H54 (cell line): ENCODE measurements around the gene SRCAP.
"Not testable (repeated sequence)": the region's sequence is repeated elsewhere in the genome, so short reads cannot be mapped to it uniquely, and the experiment has no call there.

Source experiments
- DNase-seq: peaks from one replicate; pipeline ENCODE4 v3.0.0; 2011; ENCODE audit warnings: low spot score, mixed read lengths; ENCODE audit not compliant: insufficient read length
- FAIRE-seq: peaks from 3 replicates; lab custom pipeline; 2011; peaks lifted over from hg19 to GRCh38; lab: Jason Lieb, UNC
- POLR2A ChIP-seq: IDR thresholded peaks from 2 replicates; pipeline ENCODE4 v1.6.1; 2011; ENCODE audit warnings: low read depth, mild to moderate bottlenecking, low read length

Gene SRCAP

DNA sequence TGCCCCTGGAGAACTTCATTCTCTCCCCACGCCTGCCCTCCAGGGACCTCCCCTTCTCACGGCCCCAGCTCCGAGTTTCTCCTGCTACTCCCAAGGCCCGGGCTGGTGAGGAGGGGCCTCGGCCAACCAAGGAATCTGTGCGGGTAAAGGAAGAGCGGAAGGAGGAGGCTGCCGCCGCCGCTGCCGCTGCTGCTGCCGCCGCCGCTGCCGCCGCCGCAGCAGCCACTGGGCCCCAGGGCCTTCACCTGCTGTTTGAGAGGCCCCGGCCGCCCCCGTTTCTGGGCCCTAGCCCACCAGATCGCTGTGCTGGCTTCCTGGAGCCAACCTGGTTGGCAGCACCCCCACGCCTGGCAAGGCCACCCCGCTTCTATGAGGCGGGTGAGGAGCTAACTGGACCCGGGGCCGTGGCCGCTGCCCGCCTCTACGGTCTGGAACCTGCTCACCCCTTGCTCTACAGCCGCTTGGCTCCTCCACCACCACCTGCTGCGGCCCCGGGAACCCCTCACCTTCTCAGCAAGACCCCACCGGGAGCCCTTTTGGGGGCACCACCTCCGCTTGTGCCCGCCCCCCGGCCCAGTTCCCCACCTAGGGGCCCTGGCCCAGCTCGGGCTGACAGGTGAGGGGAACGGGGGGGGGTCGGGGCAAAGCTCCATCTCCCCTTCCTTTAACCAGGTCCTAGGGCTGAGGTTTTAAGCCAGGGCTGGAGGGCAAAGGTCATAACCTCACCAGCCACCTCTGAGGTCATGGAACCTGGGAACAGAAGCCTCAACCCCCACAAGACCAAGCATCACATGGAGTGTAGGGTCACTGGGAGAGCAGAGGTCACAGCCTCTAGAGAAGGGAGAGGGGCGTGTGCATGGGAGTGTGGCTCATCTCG, 29.7 kb upstream of the SRCAP start:
- no peak for TF ChIP-seq POLR2A
- no peak for DNase-seq
- FAIRE-seq, result no peak

DNA sequence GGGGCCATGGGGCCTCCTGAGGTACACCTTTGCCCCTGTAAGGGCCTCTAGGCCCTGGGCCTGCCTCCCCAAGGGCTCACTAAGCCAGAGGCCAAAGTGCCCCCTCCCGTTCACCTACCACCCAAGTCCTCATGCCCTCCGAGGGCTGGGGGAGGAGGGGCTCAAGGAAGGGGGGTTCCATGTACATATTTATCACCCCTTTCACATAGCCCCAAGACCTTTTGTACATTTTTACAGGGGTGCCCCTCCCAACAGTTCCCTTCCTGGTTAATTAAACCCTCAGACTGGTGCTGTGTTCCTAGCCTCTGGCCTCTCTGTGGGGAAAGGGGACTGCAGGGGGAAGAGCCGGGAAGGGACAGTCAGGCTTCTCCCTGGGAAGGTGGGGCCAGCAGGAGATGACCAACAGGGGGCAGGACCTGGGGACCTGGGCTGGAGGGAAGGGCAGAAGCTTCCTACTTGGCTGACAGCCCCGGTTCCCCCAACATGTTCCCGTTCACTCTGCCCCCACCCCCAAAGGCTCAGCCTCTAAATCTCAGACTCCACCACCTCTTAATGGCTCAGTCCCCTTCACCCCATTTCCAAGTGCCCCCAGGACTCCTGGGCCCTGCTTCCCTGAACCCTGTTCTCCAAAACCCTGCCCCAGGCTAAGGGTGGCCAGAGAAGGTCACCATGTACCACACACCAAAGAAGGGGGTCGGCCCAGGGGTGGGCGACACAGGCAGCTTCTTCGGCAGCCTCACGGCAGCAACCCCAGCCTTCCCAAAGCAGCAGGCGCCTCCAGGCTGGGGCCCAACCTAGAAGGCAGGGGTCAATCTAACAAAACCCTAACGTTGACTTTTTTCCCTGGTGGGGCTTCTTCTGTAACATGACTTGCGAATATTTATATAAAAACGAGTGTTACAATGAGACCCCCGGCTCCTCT, 28.8 kb upstream of the SRCAP start:
- DNase-seq (no peak), FAIRE-seq (no peak)
- no peak for TF ChIP-seq POLR2A

DNA sequence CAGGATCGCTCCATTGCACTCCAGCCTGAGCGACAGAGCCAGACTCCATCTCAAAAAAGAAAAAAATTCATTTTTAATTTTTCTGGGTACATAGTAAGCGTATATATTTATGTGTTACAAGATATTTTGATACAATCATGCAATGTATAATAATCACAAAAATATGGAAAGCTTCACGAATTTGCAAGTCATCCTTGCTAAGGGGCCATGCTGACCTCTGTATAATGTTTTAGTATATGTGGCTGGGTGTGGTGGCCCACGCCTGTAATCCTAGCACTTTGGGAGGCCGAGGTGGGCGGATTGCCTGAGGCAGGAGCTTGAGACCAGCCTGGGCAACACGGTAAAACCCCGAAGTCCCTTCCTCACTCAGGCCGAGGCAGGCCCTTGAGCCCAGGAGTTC, 23.8 kb upstream of the SRCAP start:
- DNase-seq (no peak), FAIRE-seq (no peak)
- no peak for TF ChIP-seq POLR2A

DNA sequence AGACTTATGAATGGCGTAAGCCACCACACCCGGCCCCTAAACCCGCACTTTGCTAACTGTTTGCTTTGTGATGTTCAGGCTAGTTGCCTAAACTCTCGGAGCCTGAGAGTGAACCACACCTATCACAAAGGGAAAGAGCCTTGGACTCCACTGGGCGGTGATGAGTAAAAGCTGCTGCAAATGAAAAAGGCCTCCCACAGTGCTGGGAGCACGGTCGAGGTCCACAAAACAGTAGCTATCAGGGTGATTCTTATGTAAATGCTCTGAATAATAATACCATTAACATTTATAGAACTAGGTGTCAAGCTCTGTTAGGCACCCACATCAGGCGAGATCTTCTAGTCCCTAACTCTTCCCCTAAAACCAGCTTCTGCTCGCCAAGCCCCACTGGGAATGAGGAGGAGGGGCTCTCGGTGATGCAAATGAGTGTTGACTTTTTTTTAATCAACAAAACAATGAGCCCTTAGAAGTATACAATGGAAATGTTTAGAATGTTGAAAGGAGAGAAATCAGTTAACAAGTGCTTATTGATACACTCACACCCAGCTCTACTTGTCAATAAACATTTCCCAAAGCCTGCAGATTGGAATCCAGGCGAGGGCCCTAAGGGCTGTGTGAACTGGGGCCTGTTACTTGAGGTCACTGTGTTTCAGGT, 20.9 kb upstream of the SRCAP start:
- no peak for FAIRE-seq
- no peak for TF ChIP-seq POLR2A
- no peak for DNase-seq

DNA sequence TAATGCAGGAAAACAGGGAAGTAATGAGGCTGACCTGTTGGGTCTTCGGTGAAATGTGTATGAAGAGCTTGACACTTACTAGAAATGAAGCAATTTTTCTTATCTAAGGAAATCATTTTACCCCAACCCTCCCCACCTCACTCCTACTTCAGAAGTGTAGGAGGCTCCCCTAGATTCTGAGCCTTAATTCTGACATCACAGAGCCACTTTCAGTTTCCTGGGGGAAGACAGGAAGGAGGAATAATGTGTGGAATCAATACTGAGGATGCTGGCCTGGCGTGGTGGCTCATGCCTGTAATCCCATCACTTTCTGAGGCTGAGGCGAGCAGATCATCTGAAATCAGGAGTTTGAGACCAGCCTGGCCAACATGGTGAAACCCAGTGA, 20.4 kb upstream of the SRCAP start:
- no peak for DNase-seq
- FAIRE-seq, result no peak
- no peak for TF ChIP-seq POLR2A

DNA sequence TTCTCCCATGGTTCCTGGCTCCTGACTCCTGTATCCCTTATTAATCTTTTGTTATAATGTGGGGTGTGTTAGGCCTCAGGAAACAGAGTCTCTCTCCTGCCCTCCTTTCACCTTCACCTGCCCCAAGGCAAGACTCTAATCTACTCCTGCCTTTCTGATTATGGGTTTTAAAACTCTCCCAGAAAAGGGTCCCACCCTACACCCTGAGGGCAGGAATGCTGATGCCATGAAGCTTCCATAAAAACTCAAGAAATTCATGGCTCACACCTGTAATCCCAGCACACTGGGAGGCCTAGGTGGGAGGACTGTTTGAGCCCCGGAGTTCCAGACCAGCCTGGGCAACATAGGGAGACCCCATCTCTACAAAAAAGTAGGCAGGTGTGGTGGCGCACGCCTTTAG, 18.6 kb upstream of the SRCAP start:
- no peak for FAIRE-seq
- TF ChIP-seq POLR2A, result no peak
- no peak for DNase-seq

DNA sequence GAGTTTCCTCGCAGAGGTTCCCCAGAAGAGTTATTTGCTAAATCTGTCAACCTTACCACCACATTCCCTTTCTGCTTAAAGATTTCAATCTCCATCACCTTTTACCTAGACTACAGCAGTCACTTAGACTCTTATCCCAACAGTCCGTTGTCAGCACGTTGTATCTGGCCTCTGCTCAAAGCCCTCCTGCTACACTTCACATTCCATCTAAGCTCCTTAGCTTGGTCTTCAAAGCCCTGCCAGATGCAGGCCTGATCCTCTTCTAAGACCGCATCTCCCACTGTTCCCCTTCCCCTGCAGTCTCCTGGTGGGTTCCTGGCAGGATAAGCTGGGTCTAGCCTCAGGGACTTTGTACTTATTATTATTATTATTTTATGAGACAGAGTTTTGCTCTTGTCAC, 10.3 kb upstream of the SRCAP start:
- no peak for FAIRE-seq
- no peak for DNase-seq
- no peak for TF ChIP-seq POLR2A

DNA sequence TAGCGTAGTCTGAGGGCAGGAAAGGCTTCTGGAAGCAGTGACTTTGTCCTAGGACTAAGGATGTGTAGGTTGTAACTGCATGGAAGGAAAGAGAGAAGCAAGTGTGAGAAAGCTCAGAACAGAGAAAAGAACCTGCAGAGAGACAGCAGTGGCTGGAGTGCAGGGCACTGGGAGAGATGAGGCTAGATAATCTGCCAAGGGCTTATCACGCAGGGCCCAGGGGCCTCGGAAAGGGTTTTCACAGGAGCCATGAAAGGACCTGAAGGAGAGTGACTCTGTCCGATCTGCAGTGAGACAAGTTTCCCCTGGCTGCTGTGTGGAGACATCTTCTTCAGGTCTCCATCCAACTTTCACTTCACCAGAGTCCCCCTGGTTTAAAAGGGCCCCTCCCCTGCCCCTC, 7.1 kb upstream of the SRCAP start:
- TF ChIP-seq POLR2A, result no peak
- DNase-seq (no peak), FAIRE-seq (no peak)

DNA sequence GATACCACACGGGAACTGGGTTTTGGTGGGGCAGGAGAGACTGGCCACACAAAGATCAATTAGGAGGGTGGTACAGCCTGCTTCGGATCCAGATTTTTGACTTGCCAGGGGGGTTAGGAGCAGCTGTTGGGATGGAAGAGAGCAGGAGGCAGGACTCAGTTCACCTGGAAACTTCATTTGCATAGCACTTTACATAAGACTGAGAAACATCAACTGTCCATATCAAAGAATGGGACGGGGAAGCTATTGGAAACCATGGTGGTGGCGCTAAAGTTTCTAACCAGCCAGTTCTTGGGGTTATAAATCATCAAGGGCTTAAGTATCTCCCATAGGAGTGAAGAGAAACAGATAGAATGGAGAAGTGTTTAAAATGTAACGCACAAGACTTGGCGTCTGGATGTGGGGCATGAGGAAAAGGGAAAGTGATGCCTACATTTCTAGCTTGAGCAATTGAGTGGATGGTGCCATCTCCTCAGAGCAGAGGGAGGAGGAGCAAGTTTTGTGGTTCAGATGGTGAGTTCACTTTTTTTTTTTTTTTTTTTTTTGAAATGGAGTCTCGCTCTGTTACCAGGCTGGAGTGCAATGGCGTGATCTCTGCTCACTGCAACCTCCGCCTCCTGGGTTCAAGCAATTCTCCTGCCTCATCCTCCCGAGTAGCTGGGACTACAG, 6.4 kb upstream of the SRCAP start:
- DNase-seq (no peak), FAIRE-seq (no peak)
- TF ChIP-seq POLR2A, result no peak

DNA sequence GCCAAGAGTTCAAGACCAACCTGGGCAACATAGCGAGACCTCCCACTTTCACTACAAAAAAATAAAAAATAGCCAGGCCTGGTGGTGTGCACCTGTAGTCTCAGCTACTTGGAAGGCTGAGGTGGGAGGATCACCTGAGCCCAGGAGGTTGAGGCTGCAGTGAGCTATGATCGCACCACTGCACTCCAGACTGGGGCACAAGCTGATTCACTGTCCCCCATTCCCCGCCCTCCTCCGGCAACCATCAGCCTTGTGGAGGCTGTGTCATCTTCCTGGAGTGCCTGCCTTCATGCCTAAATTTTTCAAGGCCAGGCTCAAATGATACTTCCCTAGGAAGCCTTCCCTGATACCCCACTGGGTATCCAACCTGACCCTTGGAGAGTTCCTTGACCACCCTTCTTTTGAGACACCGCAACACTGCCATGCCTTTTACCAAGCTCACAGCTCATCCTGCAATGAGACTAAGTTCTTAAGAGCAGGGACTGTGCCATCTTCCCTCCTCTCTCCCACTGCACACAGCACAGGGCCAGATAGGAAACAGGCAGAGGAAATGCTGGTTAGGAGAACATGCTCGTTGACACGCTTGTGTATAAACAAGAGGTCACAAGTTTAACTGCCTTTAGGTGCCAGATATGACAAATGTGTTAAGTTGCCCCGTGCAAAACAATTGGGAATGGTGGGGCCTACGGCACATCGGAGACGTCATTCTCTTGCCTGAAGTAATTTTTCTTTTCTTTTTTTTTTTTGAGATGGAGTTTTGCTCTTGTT, 3.9 kb upstream of the SRCAP start:
- DNase-seq, result no peak
- no peak for FAIRE-seq
- TF ChIP-seq POLR2A, result no peak

DNA sequence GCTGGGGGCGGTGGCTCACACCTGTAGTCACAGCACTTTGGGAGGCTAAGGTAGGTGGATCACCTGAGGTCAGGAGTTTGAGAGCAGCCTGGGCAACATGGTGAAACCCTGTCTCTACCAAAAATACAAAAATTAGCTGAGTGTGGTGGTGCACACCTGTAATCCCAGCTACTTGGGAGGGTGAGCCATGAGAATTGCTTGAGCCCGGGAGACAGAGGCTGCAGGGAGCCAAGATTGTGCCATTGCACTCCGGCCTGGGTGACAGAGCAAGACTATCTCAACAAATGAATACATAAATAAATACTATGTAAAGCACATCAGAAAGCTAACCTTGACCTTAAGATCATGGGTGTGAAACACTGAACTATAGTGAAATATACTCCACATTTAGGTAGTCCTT, 2.3 kb upstream of the SRCAP start:
- not testable (repeated sequence) for FAIRE-seq, DNase-seq

DNA sequence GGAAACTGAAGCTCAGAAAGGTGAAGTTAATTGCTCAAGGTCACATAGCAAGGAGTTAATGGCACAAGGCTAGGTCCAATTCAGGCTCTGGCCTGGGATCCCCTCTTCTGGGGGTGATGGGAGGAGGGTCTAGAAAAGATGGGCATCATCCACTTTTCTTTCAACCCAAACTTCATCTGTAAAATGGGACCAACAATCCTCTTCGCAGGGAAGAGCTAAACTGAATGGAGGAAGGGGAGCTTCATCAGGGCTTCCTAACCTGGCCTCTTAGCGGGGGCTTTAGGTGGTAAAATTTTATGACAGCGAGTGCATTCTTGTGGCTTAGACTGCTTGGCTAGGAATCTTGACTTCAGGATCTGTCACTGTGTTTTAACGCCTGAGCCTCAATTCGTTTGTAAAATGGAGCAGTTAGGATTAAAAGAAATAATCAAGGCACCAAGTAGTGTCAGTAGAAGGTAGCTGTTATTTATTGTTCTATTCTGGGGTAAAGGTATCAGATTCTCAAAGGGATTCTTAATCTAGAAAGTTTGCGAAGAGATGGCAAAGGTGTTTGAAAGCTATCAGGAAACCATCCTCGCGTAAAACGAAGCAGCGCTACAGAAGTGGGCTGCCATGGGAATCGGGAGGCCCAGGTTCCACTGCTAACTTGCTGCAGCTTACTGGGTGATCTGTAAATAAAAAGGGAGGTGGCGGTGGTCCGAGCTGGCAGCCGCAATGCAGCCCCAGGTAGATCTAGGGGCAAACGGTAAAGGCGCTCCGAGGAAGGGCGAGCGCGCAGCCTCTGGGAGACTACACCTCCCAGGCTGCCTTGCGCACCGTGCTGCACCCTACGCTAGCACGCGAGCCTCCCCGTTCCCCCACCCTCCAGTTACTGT, 1.5 kb upstream of the SRCAP start:
- FAIRE-seq (no peak), DNase-seq (peak; percentile 95)
- no peak for TF ChIP-seq POLR2A
